HCT116 (cell line): ENCODE results near the gene SPATA1.

ENCODE experiments used
- CEBPB ChIP-seq: IDR thresholded peaks from 2 replicates; pipeline ENCODE4 v1.6.1; 2012; ENCODE audit warnings: low read depth
- EGR1 ChIP-seq: IDR thresholded peaks from 2 replicates; pipeline ENCODE4 v1.6.1; 2012; ENCODE audit warnings: low read depth
- TF ChIP-seq, protein P1 (sequence below), 3 experiments: fragments of 200-600 bp in 1 of 3; sonication (generic) in 1 of 3; IDR thresholded peaks in 2 of 3; conservative IDR thresholded peaks in 1 of 3; 2 replicates each; pipeline ENCODE4 v1.5.1; 2012 to 2017; ENCODE audit warnings: low read depth in 2 of 3, low read length in 2 of 3, antibody characterized with exemption in 1 of 3, borderline replicate concordance in 1 of 3, control low read depth in 1 of 3, mild to moderate bottlenecking in 1 of 3, mixed read lengths in 1 of 3, mixed run types in 1 of 3, moderate library complexity in 1 of 3; ENCODE audit not compliant: insufficient read depth in 1 of 3

- TF ChIP-seq, protein P1, sequence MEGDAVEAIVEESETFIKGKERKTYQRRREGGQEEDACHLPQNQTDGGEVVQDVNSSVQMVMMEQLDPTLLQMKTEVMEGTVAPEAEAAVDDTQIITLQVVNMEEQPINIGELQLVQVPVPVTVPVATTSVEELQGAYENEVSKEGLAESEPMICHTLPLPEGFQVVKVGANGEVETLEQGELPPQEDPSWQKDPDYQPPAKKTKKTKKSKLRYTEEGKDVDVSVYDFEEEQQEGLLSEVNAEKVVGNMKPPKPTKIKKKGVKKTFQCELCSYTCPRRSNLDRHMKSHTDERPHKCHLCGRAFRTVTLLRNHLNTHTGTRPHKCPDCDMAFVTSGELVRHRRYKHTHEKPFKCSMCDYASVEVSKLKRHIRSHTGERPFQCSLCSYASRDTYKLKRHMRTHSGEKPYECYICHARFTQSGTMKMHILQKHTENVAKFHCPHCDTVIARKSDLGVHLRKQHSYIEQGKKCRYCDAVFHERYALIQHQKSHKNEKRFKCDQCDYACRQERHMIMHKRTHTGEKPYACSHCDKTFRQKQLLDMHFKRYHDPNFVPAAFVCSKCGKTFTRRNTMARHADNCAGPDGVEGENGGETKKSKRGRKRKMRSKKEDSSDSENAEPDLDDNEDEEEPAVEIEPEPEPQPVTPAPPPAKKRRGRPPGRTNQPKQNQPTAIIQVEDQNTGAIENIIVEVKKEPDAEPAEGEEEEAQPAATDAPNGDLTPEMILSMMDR (IDR thresholded peaks at IDR 0.05 in 2 of 3, conservative IDR thresholded peaks at IDR 0.05 in 1 of 3; ENCODE audit: borderline replicate concordance in 1 of 3, insufficient read depth in 1 of 3, low read depth in 2 of 3, low read length in 2 of 3) = no peak
- TF ChIP-seq CEBPB (no peak), EGR1 (no peak)
These were observed 25.5 kb upstream of the SPATA1 start for GRCh38 chr1:84480650-84481049.
